ENCODE data around the gene MAB21L2.

DNA sequence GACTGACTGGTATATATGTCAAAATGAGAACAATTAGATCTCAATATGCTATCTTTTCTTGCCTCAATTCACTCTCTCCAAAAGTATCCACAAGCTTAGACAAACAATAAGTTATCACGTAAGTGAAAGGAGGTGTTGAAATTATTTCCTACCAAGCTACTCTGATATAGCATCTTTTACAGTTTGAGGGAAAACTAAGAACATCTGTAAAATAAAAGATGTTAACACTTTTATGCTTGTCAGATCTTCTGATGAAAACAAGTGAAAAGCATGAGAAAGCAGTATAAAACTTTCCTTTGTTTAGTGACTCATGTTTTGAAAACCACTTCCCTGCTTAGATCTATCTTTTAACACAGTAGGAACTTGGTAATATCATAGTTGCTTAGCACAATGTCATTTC, 8.4 kb upstream of the MAB21L2 start:
- TF ChIP-seq, protein P1, sequence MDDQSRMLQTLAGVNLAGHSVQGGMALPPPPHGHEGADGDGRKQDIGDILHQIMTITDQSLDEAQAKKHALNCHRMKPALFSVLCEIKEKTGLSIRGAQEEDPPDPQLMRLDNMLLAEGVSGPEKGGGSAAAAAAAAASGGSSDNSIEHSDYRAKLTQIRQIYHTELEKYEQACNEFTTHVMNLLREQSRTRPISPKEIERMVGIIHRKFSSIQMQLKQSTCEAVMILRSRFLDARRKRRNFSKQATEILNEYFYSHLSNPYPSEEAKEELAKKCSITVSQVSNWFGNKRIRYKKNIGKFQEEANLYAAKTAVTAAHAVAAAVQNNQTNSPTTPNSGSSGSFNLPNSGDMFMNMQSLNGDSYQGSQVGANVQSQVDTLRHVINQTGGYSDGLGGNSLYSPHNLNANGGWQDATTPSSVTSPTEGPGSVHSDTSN (IDR thresholded peaks at IDR 0.05; ENCODE audit: insufficient replicate concordance, low read depth, low read length): no peak
- TF ChIP-seq, protein P2, sequence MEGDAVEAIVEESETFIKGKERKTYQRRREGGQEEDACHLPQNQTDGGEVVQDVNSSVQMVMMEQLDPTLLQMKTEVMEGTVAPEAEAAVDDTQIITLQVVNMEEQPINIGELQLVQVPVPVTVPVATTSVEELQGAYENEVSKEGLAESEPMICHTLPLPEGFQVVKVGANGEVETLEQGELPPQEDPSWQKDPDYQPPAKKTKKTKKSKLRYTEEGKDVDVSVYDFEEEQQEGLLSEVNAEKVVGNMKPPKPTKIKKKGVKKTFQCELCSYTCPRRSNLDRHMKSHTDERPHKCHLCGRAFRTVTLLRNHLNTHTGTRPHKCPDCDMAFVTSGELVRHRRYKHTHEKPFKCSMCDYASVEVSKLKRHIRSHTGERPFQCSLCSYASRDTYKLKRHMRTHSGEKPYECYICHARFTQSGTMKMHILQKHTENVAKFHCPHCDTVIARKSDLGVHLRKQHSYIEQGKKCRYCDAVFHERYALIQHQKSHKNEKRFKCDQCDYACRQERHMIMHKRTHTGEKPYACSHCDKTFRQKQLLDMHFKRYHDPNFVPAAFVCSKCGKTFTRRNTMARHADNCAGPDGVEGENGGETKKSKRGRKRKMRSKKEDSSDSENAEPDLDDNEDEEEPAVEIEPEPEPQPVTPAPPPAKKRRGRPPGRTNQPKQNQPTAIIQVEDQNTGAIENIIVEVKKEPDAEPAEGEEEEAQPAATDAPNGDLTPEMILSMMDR (IDR thresholded peaks at IDR 0.05 in 2 of 3, conservative IDR thresholded peaks at IDR 0.05 in 1 of 3; ENCODE audit: control insufficient read depth in 2 of 3, extremely low read depth in 1 of 3, insufficient read depth in 1 of 3, low read depth in 3 of 3, low read length in 3 of 3): no peak
- TF ChIP-seq, protein P3, sequence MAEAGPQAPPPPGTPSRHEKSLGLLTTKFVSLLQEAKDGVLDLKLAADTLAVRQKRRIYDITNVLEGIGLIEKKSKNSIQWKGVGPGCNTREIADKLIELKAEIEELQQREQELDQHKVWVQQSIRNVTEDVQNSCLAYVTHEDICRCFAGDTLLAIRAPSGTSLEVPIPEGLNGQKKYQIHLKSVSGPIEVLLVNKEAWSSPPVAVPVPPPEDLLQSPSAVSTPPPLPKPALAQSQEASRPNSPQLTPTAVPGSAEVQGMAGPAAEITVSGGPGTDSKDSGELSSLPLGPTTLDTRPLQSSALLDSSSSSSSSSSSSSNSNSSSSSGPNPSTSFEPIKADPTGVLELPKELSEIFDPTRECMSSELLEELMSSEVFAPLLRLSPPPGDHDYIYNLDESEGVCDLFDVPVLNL (IDR thresholded peaks at IDR 0.05; ENCODE audit: low read depth, low read length): no peak
- TF ChIP-seq CEBPB (IDR thresholded peaks at IDR 0.05; ENCODE audit: borderline replicate concordance in 1 of 2, low read depth in 2 of 2, low read length in 2 of 2) (no peak), ZBTB11 (CRISPR knock-in tag; IDR thresholded peaks at IDR 0.05) (no peak), FOXK2 (IDR thresholded peaks at IDR 0.05) (no peak), RFX5 (IDR thresholded peaks at IDR 0.05; ENCODE audit: low read depth, low read length) (no peak)

All from GM12878 (cell line).